Motor neuron (in vitro differentiated cells): Measurements from ENCODE around the gene INPP5A. TPM values are rescaled to one million over a fixed set of nuclear protein-coding genes. Genes with fewer than 3 reads are reported as not detected.
"Not testable (repeated sequence)": the region's sequence is repeated elsewhere in the genome, so short reads cannot be mapped to it uniquely, and the experiment has no call there.

Experiments used
- ATAC-seq, 8 experiments: fragments of 200-7000 bp; cut with Tn5 transposase; replicated peaks in 6 of 8; 2 replicates each; pipeline ENCODE4 v1.8.0; 2021; ENCODE audit warnings: mild to moderate bottlenecking in 8 of 8, moderate library complexity in 8 of 8
- H3K27ac ChIP-seq, 2 donors: fragments of 250-450 bp; sonication (Bioruptor Pico); 2 replicates each; pipeline ENCODE4 v1.9.0; 2021; ENCODE audit warnings: antibody characterized with exemption in 2 of 2, mild to moderate bottlenecking in 2 of 2, moderate library complexity in 1 of 2
- H3K4me1 ChIP-seq, 2 donors: fragments of 250-450 bp; sonication (Bioruptor Pico); replicated peaks in 1 of 2; 2 replicates each; pipeline ENCODE4 v1.6.1; 2021; ENCODE audit warnings: antibody characterized with exemption in 2 of 2, mild to moderate bottlenecking in 2 of 2, moderate library complexity in 1 of 2
- H3K4me3 ChIP-seq, 5 donors: fragments of 250-450 bp; sonication (Bioruptor Pico); 2 replicates each; pipeline ENCODE4 v1.9.0; 2021; ENCODE audit warnings: antibody characterized with exemption in 5 of 5, mild to moderate bottlenecking in 5 of 5, moderate library complexity in 4 of 5
- WGBS, 10 experiments: fragments of 450-650 bp; shearing (Covaris generic); methylation state at CpG; one replicate each; pipeline ENCODE4 v1.0.0; 2022; 5-methylcytosine and 5-hydroxymethylcytosine counted together
- in situ Hi-C, 9 experiments: fragments of 400-800 bp; cut with MboI; loops; one replicate each; pipeline ENCODE4 v1.15.0; 2021; ENCODE audit warnings: low sequenced_read_pairs in 9 of 9, low pct_unique_long_range_greater_than_20kb in 2 of 9; ENCODE audit not compliant: unreplicated experiment in 9 of 9
- total RNA-seq, 8 experiments: library from RNA; unstranded; fragments of 300-600 nt; gene quantifications; 2 replicates each; pipeline versions ENCODE4 v1.2.3 to v1.2.4, GENCODE V29; 2022

INPP5A gene
- total RNA-seq, 8 experiments from 2014 or later: 13.2 to 45.0 (median 17.9) TPM

DNA sequence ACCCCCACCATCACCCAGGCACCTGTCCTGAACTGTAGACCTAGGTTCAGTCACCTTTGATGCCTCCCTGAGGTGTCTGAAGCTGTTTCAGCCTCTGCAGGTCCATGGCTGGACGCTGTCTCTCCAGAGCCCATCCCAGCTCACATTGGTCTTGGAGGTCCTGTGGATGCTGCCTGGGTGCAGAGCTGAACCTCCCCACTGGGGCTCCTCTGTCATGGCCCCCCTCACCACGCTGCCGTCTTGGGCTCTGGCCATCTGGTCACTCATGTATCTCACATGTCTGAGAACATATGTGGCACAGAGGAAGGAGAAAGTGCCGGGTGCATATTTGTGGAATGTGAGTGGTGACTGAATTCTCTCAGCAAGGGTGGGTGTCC is 139.5 kb downstream of the INPP5A start:
- H3K4me1 ChIP-seq: peaks cover 18 to 22% of the 10 kb centered on the region in 2 donors
- in situ Hi-C loops: no loop called here
- H3K27ac ChIP-seq: peak overlapping the region in 1 of 2 donors; percentile 7
- peak in 1 of 8 experiments; percentile 19 for ATAC-seq
- 60 to 92% (median 74%) methylated on average over 1 to 3 of the region's 4 CpGs; no CpG with 5 or more reads in 6 of the 10 experiments for WGBS, 10 experiments
- H3K4me3 ChIP-seq: no peak overlapping the region

DNA sequence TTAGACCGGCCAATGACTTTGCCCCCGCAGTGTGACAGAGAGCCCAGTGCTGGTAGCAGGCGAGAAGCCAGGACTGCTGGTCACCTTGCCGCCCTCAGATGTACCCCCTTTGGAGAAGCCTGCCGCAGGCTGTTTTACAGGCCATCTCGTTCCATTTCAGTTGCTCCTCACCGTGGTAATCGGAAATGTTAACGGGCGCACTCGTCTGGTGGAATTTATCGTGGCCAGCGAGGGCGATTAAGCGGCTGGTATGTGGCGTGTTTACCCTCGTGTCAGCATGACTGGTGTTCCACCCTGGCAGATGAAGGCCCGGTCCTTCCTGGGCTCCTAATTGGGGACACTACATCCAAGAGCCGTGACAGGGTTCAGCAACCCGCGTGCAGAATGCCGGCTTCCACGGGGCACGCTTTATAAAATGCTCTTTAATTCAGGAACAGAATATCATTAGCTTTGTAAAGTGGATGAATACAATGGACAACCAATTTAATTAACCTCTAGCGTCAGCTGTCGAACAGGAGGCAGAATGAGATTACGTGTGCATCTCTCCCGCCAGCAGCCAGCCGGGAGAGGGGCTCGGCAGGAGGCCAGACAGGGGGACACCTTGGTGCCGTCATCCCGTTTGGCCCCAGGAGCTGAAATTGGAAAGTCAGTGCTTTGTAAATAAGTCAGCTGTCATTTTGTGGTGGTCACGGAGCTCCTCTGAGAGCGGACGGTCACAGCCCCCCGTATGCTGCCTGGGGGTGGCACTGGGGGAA is 140.1 kb downstream of the INPP5A start:
- in situ Hi-C loops: no loop called here
- H3K27ac ChIP-seq: peak overlapping the region in 1 of 2 donors; percentile 7
- peak in 5 of 8 experiments; percentile 77 to 91 (median 85) for ATAC-seq

DNA sequence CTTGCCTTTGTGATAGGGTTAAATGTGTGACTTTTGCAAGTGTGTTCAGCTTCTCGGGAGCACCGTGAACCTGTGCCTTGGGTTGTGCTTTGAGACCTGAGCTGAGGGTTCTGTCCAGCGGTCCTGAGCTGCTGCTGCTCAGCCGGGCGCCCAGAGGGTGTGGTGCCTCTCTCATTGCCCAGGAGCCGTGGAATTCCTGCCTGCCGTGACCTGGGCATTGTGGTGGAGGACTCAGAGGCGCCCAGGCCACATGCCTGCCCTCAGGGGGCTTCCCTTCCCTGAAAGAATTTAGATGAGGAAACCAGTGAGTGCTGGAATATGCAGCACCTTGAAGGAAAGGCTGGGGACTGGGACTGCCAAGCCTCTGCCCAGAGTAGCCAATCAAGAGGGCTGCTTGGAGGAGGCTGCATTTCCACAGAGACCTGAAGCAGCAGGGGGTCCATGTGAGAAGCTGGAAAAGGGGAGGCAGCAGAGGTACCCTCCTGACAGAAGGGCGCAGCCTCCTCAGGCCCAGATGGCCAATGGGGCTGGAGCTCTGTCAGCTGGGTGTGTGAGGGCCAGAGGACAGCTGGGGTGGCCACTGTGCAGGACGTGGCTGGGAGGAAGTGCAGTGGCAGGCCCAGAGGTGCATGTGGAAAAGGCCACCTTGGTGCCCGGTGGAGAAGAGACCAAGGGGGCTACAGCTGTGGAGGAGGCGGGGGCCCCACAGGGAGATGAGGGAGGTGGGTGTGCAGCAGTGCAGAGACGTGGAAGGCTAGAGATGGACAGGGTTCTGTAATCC is 141.0 kb downstream of the INPP5A start:
- H3K4me3 ChIP-seq: no peak overlapping the region
- no peak for ATAC-seq
- in situ Hi-C loops: no loop called here
- WGBS, 10 experiments: 75 to 100% (median 93%) methylated on average over 2 to 5 of the region's 13 CpGs; no CpG with 5 or more reads in 5 of the 10 experiments
- peaks cover 18 to 22% of the 10 kb centered on the region in 2 donors for H3K4me1 ChIP-seq
- no peak overlapping the region for H3K27ac ChIP-seq

More for the DNA sequence above, 140.1 kb downstream of the INPP5A start:
- Histone ChIP-seq H3K4me1 (peaks cover 18 to 22% of the 10 kb centered on the region in 2 donors), H3K4me3 (no peak overlapping the region)
- 60 to 100% (median 80%) methylated on average over 1 to 26 of the region's 36 CpGs; no CpG with 5 or more reads in 3 of the 10 experiments for WGBS, 10 experiments

DNA sequence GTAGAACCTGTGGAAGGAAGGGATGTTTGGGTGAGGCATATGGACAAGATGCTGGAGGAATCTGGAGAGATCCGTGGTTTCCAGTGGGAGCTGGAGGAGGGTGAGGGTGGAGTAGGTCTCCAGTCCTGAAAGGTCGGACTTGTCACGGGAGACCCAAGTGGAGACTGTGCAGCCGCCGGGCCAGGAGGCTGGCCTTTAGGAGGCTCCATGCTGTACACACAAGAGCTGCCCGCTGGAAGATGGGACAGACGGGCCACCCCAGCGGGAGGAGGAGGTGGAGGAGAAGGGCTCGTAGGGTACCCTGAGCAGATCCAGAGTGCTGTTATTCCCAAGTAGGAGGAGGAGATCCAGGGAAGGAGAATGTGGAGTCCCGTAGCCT is 141.6 kb downstream of the INPP5A start:
- Histone ChIP-seq H3K27ac (no peak overlapping the region), H3K4me3 (no peak overlapping the region), H3K4me1 (peaks cover 19 to 22% of the 10 kb centered on the region in 2 donors)
- 86 to 100% (median 98%) methylated on average over 2 to 4 of the region's 10 CpGs; no CpG with 5 or more reads in 2 of the 10 experiments for WGBS, 10 experiments
- no peak for ATAC-seq
- in situ Hi-C loops: no loop called here

DNA sequence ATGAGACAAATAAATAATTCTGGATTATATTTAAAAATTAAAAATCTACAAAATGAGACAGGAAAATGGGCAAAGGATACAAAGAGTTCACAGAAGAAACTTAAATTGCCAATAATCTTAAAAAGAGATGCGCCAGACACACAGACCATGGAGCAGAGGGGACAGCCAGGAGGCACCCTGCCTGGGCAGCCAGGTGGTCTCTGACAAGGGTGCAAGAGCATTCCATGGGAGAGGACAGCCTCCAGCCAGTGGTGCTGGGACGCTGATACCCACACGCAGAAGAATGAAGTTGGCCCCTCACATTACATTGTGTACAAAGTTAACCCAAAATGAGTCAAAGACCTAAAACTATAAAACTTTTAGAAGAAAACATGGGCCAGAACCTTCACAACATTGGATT is 142.1 kb downstream of the INPP5A start:
- WGBS, 10 experiments: 83 to 100% (median 100%) methylated on average over 1 to 3 of the region's 3 CpGs; no CpG with 5 or more reads in 2 of the 10 experiments
- in situ Hi-C loops: no loop called here
- Histone ChIP-seq H3K4me1 (peaks cover 23 to 26% of the 10 kb centered on the region in 2 donors), H3K27ac (no peak overlapping the region), H3K4me3 (no peak overlapping the region)
- no peak for ATAC-seq

DNA sequence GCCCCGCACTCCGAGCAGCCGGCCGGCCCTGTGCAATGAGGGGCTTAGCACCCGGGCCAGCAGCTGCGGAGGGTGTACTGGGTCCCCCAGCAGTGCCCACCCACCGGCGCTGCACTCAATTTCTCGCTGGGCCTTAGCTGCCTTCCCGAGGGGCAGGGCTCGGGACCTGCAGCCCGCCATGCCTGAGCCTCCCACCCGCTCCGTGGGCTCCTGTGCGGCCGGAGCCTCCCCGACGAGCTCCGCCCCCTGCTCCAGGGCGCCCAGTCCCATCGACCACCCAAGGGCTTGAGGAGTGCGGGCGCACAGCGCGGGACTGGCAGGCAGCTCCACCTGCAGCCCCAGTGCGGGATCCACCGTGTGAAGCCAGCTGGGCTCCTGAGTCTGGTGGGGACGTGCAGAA is 143.2 kb downstream of the INPP5A start:
- 83% methylated on average over 1 of the region's 28 CpGs; no CpG with 5 or more reads in 9 of the 10 experiments for WGBS, 10 experiments
- H3K4me3 ChIP-seq, H3K27ac ChIP-seq, ATAC-seq, in situ Hi-C loops: not testable (repeated sequence)
- H3K4me1 ChIP-seq: peaks cover 34% of the 10 kb centered on the region in 2 donors

DNA sequence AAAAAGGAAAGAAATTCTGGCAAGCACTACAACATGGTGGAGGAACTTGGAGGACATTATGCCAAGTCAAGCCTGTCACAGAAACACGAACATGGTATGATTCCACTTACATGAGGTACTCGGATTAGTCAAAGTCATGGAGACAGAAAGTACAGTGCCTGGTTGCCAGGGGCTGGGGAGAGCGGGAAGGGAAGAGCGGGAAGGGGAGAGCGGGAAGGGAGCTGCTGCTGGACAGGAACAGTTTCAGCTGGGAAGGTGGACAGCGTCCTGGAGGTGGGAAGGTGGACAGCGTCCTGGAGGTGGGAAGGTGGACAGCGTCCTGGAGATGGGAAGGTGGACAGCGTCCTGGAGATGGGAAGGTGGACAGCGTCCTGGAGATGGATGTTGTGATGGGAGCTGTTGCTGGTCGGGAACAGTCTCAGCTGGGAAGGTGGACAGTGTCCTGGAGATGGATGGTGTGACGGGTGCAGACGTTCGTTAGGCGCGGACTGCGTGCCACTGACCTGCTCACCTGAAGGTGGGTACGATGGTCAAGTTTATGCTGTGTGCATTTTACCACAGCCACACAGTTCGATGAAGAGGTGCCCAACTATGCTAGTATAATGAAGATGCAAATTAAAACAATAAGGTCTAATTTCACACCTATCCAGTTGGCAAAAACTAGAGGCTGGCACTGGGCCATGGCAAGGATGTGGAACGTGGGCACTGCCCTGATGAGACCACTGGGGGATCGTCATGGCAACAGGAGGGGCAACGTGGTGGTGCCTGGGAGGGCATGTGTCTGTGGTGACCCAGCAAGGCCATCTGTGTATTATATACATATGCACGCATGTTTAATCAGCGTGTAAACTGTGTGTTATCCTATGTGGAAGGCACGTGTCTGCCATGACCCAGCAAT is 144.5 kb downstream of the INPP5A start:
- in situ Hi-C loops: no loop called here
- no peak for ATAC-seq
- H3K27ac ChIP-seq: no peak overlapping the region
- H3K4me3 ChIP-seq: no peak overlapping the region
- H3K4me1 ChIP-seq: peaks cover 32 to 33% of the 10 kb centered on the region in 2 donors
- 84 to 100% (median 93%) methylated on average over 1 to 17 of the region's 25 CpGs; no CpG with 5 or more reads in 1 of the 10 experiments for whole genome bisulfite sequencing, 10 experiments

DNA sequence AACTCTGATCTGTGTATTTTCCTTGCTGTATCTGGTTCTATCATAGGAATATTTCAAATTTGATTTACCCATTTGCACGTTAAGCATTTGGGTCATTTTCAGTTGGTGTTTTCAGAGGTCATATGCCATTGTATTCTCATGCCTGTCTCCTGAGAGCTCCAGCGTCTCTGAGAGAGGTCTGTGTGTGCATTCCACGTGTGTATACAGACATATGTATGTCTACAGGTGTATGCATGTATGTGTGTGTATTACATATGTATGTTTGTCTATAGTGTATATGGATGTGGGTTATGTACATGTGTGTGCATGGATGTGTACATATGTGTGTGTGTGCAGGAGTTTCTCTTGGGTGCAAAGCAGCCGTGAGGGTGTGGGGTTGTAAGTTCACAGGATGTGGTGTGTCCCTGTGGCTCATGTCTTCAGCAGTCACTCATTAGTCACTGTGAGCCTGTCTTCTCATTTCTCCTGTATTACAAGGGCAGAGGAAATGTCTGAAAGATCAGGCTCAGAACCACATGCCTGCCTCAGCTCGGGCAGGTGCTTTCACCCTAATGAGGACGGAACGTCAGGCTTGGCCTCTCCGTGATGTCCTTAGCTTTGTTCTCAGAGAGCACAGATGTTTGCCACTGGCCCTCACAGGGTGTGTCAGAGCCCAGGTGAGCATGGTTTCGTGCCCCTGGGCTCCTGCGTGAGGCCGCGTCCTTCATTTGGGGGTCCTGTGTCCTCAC is 146.7 kb downstream of the INPP5A start:
- 80 to 100% (median 91%) methylated on average over 1 to 9 of the region's 12 CpGs; no CpG with 5 or more reads in 4 of the 10 experiments for WGBS, 10 experiments
- ATAC-seq: peak in 2 of 8 experiments; percentile 4 to 17

DNA sequence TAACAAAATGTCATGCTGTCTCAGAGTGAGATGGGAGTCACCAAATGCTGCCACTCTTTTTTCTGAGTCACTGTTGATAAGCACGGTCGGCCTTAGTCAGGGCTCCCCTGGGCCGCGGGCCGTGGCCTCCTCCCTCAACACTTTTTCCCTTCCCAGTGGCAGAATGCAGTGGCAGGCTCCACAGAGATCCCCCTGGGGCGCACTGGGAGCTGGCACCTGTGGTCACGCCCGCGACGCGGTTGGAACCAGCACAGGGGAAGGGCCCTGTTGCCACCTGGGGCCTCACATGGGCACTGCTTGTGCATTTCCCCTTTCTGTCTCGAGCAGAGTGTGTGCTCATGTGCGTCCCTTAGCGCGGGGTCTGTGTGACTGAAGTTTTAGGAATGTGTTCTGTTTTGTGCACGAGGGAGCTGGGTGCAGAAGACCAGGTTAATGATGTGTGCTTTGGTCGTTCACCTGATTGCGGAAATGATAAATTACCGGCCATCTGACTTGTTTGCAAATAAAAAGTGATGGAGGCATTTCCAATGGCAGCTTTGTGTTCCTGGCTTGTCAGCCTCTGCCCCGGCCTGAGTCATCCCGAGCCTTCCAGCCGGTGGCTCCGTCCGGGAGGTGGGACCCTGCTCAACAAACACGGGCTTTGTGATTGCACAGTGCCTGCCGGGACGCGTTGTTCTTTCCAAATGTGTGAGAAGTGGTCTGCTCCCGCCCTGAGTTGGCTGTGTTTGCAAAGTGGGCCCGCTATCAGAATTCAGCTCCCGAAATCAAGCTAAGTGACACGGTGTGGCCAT is 147.7 kb downstream of the INPP5A start:
- peak in 6 of 8 experiments; percentile 21 to 96 (median 94) for ATAC-seq
- Histone ChIP-seq H3K4me1 (peaks cover 26 to 28% of the 10 kb centered on the region in 2 donors), H3K4me3 (no peak overlapping the region), H3K27ac (peak overlapping the region in 1 of 2 donors; percentile 15)
- 33 to 84% (median 66%) methylated on average over 1 to 18 of the region's 32 CpGs; no CpG with 5 or more reads in 2 of the 10 experiments for WGBS, 10 experiments
- in situ Hi-C loops: no loop called here

More for the DNA sequence above, 146.7 kb downstream of the INPP5A start:
- no peak overlapping the region for H3K4me3 ChIP-seq
- H3K27ac ChIP-seq: no peak overlapping the region
- in situ Hi-C loops: no loop called here
- H3K4me1 ChIP-seq: peaks cover 26 to 28% of the 10 kb centered on the region in 2 donors

DNA sequence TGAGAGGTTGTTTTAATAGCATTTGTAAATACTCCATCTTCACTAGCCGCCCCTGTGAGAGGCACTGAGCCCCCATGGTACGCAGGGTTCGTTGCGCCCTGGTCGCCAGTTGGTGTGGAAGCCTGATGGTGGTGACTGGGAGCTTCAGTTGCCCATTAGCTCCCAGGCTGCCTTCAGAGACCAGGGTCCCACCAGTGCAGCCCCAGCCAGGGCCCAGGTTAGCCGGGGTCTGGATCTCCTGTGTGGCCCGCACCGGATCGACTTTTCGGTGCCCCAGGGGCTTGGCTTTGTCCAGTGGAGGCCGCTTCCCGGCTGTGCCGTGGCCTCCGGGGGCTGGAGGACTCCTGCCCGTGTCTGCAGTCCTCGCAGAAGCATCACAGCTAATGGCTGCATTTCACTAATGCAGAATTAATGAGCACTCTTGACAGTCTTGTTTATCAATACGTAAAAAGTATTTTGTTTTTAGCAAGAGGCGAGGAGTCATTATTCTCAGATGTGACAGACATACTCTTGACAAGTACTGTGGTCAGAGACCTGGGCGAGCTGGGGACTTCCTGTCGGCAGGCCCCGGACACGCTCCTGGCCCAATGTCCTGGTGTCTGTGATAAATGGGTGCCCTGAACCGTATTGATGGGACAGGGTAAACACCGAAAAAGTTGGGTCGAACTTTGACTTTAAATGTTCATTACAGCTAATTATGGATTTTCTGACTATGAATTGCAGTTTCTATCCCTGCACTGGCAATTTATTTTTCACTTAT is 148.5 kb downstream of the INPP5A start:
- H3K4me3 ChIP-seq: no peak overlapping the region
- H3K4me1 ChIP-seq: peaks cover 26 to 28% of the 10 kb centered on the region in 2 donors
- ATAC-seq: no peak
- in situ Hi-C loops: no loop called here
- 60 to 97% (median 84%) methylated on average over 1 to 17 of the region's 25 CpGs; no CpG with 5 or more reads in 1 of the 10 experiments for WGBS, 10 experiments
- peak overlapping the region in 1 of 2 donors; percentile 7 for H3K27ac ChIP-seq
